ENCODE measurements around the gene TMEM272. TPM values are rescaled to one million over a fixed set of nuclear protein-coding genes. Genes with fewer than 3 reads are reported as not detected.

Gene TMEM272
- total RNA-seq, 1 donor from 2014 or later = 0.26 TPM

GRCh38 chr13:51805925-51806324, 39.1 kb downstream of the TMEM272 start:
- no peak for DNase-seq (ENCODE audit: low spot score)
- Mint-ChIP-seq H3K4me1 (ENCODE audit: low read depth) (peaks cover 40% of the 10 kb centered on the region), H3K27ac (no peak overlapping the region), H3K4me3 (no peak overlapping the region), H3K27me3 (ENCODE audit: insufficient read depth) (no peaks in the 10 kb centered on the region), H3K9me3 (no peaks in the 10 kb centered on the region), H3K36me3 (ENCODE audit: low read depth) (peaks cover 7% of the 10 kb centered on the region)
- intact Hi-C loops (cut with micrococcal nuclease) = loop anchor here (1.0 to 10.0 kb wide), 3 partner anchors 9 to 1441 kb away; no protein-coding TSS in a partner anchor

GRCh38 chr13:51805313-51805712, 39.7 kb downstream of the TMEM272 start:
- no peak for DNase-seq (ENCODE audit: low spot score)
- Mint-ChIP-seq H3K27me3 (ENCODE audit: insufficient read depth) (no peaks in the 10 kb centered on the region), H3K36me3 (ENCODE audit: low read depth) (peaks cover 7% of the 10 kb centered on the region), H3K4me1 (ENCODE audit: low read depth) (peaks cover 42% of the 10 kb centered on the region), H3K9me3 (no peaks in the 10 kb centered on the region), H3K27ac (peak overlapping the region; percentile 94), H3K4me3 (peak overlapping the region; percentile 90)
- intact Hi-C loops (cut with micrococcal nuclease) = loop anchor here (1.0 to 10.0 kb wide), 3 partner anchors 10 to 1441 kb away; no protein-coding TSS in a partner anchor

GRCh38 chr13:51804295-51805172, 40.4 kb downstream of the TMEM272 start:
- intact Hi-C loops (cut with micrococcal nuclease) = loop anchor here (1.0 to 10.0 kb wide), 8 partner anchors 11 to 1440 kb away; partner anchors contain the start of genes ALG11, CKAP2 and TMEM272
- peaks cover 7% of the 10 kb centered on the region for H3K36me3 Mint-ChIP-seq (ENCODE audit: low read depth)
- no peaks in the 10 kb centered on the region for H3K9me3 Mint-ChIP-seq
- peak overlapping the region; percentile 94 for H3K27ac Mint-ChIP-seq
- no peak for DNase-seq (ENCODE audit: low spot score)
- H3K4me1 Mint-ChIP-seq (ENCODE audit: low read depth) = peaks cover 49% of the 10 kb centered on the region
- peak overlapping the region; percentile 90 for H3K4me3 Mint-ChIP-seq
- H3K27me3 Mint-ChIP-seq (ENCODE audit: insufficient read depth) = no peaks in the 10 kb centered on the region

GRCh38 chr13:51803422-51804294, 41.3 kb downstream of the TMEM272 start, which contains the start of gene DHRS12:
Gene DHRS12 (minus strand): TSS chr13:51804163. CDS start chr13:51799659, 4,504 bp downstream.
- peak within 1 kb of the TSS; percentile 99 for H3K27ac Mint-ChIP-seq
- peaks cover 7% of the 10 kb centered on the region for H3K36me3 Mint-ChIP-seq (ENCODE audit: low read depth)
- H3K4me1 Mint-ChIP-seq (ENCODE audit: low read depth) = peaks cover 49% of the 10 kb centered on the region
- H3K27me3 Mint-ChIP-seq (ENCODE audit: insufficient read depth) = no peaks in the 10 kb centered on the region
- peak; percentile 79 for DNase-seq (ENCODE audit: low spot score)
- H3K4me3 Mint-ChIP-seq = peak within 1 kb of the TSS; percentile 90
- H3K9me3 Mint-ChIP-seq = no peaks in the 10 kb centered on the region
- intact Hi-C loops (cut with micrococcal nuclease) = loop anchor here (1.0 to 10.0 kb wide), 15 partner anchors 16 to 1439 kb away; partner anchors contain the start of genes ALG11, CKAP2, INTS6 and NEK5

GRCh38 chr13:51802631-51803418, 42.2 kb downstream of the TMEM272 start:
- peak overlapping the region; percentile 89 for H3K4me3 Mint-ChIP-seq
- intact Hi-C loops (cut with micrococcal nuclease) = loop anchor here (1.0 to 10.0 kb wide), 14 partner anchors 22 to 1438 kb away; partner anchors contain the start of genes CKAP2, INTS6, NEK5 and TMEM272
- DNase-seq (ENCODE audit: low spot score) = no peak
- peaks cover 52% of the 10 kb centered on the region for H3K4me1 Mint-ChIP-seq (ENCODE audit: low read depth)
- peaks cover 7% of the 10 kb centered on the region for H3K36me3 Mint-ChIP-seq (ENCODE audit: low read depth)
- H3K27ac Mint-ChIP-seq = peak overlapping the region; percentile 99
- no peaks in the 10 kb centered on the region for H3K27me3 Mint-ChIP-seq (ENCODE audit: insufficient read depth)
- no peaks in the 10 kb centered on the region for H3K9me3 Mint-ChIP-seq

- no peak for DNase-seq (ENCODE audit: low spot score)
- peak overlapping the region; percentile 89 for H3K4me3 Mint-ChIP-seq
- H3K4me1 Mint-ChIP-seq (ENCODE audit: low read depth) = peaks cover 56% of the 10 kb centered on the region
- H3K27ac Mint-ChIP-seq = peak overlapping the region; percentile 99
- peaks cover 7% of the 10 kb centered on the region for H3K36me3 Mint-ChIP-seq (ENCODE audit: low read depth)
- H3K27me3 Mint-ChIP-seq (ENCODE audit: insufficient read depth) = no peaks in the 10 kb centered on the region
- intact Hi-C loops (cut with micrococcal nuclease) = loop anchor here (1.0 to 10.0 kb wide), 10 partner anchors 46 to 1437 kb away; partner anchors contain the start of genes CKAP2, NEK5 and TMEM272
- H3K9me3 Mint-ChIP-seq = no peaks in the 10 kb centered on the region
These were observed 43.3 kb downstream of the TMEM272 start for GRCh38 chr13:51801631-51802099.

- H3K36me3 Mint-ChIP-seq (ENCODE audit: low read depth) = peaks cover 7% of the 10 kb centered on the region
- no peak overlapping the region for H3K4me3 Mint-ChIP-seq
- intact Hi-C loops (cut with micrococcal nuclease) = loop anchor here (5.0 to 10.0 kb wide), 5 partner anchors 47 to 1436 kb away; partner anchors contain the start of genes CKAP2 and TMEM272
- H3K4me1 Mint-ChIP-seq (ENCODE audit: low read depth) = peaks cover 53% of the 10 kb centered on the region
- DNase-seq (ENCODE audit: low spot score) = no peak
- H3K27ac Mint-ChIP-seq = no peak overlapping the region
- no peaks in the 10 kb centered on the region for H3K9me3 Mint-ChIP-seq
- no peaks in the 10 kb centered on the region for H3K27me3 Mint-ChIP-seq (ENCODE audit: insufficient read depth)
These were observed 44.5 kb downstream of the TMEM272 start for GRCh38 chr13:51800486-51800885.

- Mint-ChIP-seq H3K27me3 (ENCODE audit: insufficient read depth) (no peaks in the 10 kb centered on the region), H3K4me3 (no peak overlapping the region), H3K4me1 (ENCODE audit: low read depth) (peaks cover 46% of the 10 kb centered on the region), H3K9me3 (no peaks in the 10 kb centered on the region), H3K36me3 (ENCODE audit: low read depth) (no peaks in the 10 kb centered on the region), H3K27ac (no peak overlapping the region)
- intact Hi-C loops (cut with micrococcal nuclease) = loop anchor here (5.0 kb wide), 1 partner anchor 512 kb away; no protein-coding TSS in a partner anchor
- no peak for DNase-seq (ENCODE audit: low spot score)
These were observed 45.7 kb downstream of the TMEM272 start for GRCh38 chr13:51799261-51799660.

GRCh38 chr13:51797664-51798488, 47.1 kb downstream of the TMEM272 start:
- peaks cover 52% of the 10 kb centered on the region for H3K4me1 Mint-ChIP-seq (ENCODE audit: low read depth)
- H3K27me3 Mint-ChIP-seq (ENCODE audit: insufficient read depth) = no peaks in the 10 kb centered on the region
- no peak overlapping the region for H3K4me3 Mint-ChIP-seq
- intact Hi-C loops (cut with micrococcal nuclease) = loop anchor here (1.0 to 5.0 kb wide), 6 partner anchors 345 to 672 kb away; partner anchors contain the start of genes FAM124A and INTS6
- H3K27ac Mint-ChIP-seq = no peak overlapping the region
- H3K9me3 Mint-ChIP-seq = no peaks in the 10 kb centered on the region
- peaks cover 4% of the 10 kb centered on the region for H3K36me3 Mint-ChIP-seq (ENCODE audit: low read depth)
- peak; percentile 52 for DNase-seq (ENCODE audit: low spot score)

- Mint-ChIP-seq H3K36me3 (ENCODE audit: low read depth) (peaks cover 8% of the 10 kb centered on the region), H3K4me1 (ENCODE audit: low read depth) (peaks cover 43% of the 10 kb centered on the region), H3K9me3 (no peaks in the 10 kb centered on the region), H3K4me3 (no peak overlapping the region), H3K27ac (no peak overlapping the region), H3K27me3 (ENCODE audit: insufficient read depth) (no peaks in the 10 kb centered on the region)
- intact Hi-C loops (cut with micrococcal nuclease) = loop anchor here (2.0 to 5.0 kb wide), 2 partner anchors 509 to 574 kb away; partner anchors contain the start of gene FAM124A
- DNase-seq (ENCODE audit: low spot score) = no peak
These were observed 48.4 kb downstream of the TMEM272 start for GRCh38 chr13:51796546-51796945.

GRCh38 chr13:51795419-51795818, 49.6 kb downstream of the TMEM272 start:
- Mint-ChIP-seq H3K9me3 (no peaks in the 10 kb centered on the region), H3K4me3 (no peak overlapping the region), H3K4me1 (ENCODE audit: low read depth) (peaks cover 39% of the 10 kb centered on the region), H3K27ac (no peak overlapping the region), H3K27me3 (ENCODE audit: insufficient read depth) (no peaks in the 10 kb centered on the region), H3K36me3 (ENCODE audit: low read depth) (peaks cover 8% of the 10 kb centered on the region)
- DNase-seq (ENCODE audit: low spot score) = no peak
- intact Hi-C loops (cut with micrococcal nuclease) = loop anchor here (5.0 kb wide), 1 partner anchor 508 kb away; no protein-coding TSS in a partner anchor

All from activated T-helper 1 cell treated with anti-CD3 and anti-CD28 coated beads, Interleukin-12 subunit alpha, Interleukin-12 subunit beta, Interleukin-2, Interleukin-4 antibody, amounts not matched to agents 30 ng/mL and 10 ng/mL and 1 ng/mL, durations not matched to agents 14 hours and 24 hours and 36 hours (primary cell).